Mammary epithelial cell (primary cell): Measurements from ENCODE around the gene ARHGAP4.

Experiments
- CTCF ChIP-seq, 2 donors: IDR thresholded peaks in 1 of 2; conservative IDR thresholded peaks in 1 of 2; 2 replicates each; pipeline ENCODE4 v1.5.1; 2011 to 2012; ENCODE audit warnings: inconsistent platforms in 2 of 2, low read length in 2 of 2, mild to moderate bottlenecking in 2 of 2, control low read depth in 1 of 2, low read depth in 1 of 2; ENCODE audit not compliant: insufficient read depth in 1 of 2; ENCODE audit errors: extremely low read depth in 1 of 2
- EZH2 ChIP-seq: IDR thresholded peaks from 2 replicates; pipeline ENCODE4 v1.6.1; 2012; ENCODE audit warnings: low read length, inconsistent platforms, borderline replicate concordance

DNA sequence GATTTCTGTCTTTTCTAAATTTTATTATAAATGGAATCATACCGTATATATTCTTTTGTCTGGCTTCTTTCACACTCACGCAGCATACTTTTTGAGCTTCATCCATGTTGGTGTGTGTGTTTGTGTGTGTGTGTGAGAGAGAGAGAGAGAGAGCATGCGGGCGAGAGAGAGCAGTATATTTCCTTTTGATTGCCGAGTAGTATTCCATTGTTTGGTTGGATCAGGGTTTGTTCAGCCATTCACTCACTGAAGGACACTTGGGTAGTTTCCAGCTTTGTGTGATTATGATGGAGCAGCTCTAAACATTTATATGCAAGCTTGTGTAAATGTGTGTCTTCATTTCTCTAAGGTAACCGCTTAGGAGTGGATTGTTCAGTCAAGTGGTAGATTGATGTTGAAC is 36.9 kb downstream of the ARHGAP4 start:
- TF ChIP-seq EZH2 (no peak), CTCF (conservative IDR thresholded peaks at IDR 0.05 in 1 of 2, IDR thresholded peaks at IDR 0.05 in 1 of 2; ENCODE audit: extremely low read depth in 1 of 2, insufficient read depth in 1 of 2, low read depth in 1 of 2, low read length in 2 of 2) (no peak)
